Natural killer cell (primary cell): ENCODE data around the gene ARAP3. TPM values are rescaled to one million over a fixed set of nuclear protein-coding genes. Genes with fewer than 3 reads are reported as not detected.

Source experiments
- ATAC-seq, 3 donors: fragments of 150-1000 bp in 2 of 3; fragments of 200-7000 bp in 1 of 3; cut with Tn5 transposase; 1 replicate in 1 of 3; 2 replicates in 2 of 3; pipeline ENCODE4 v1.10.0; 2021; ENCODE audit warnings: mild to moderate bottlenecking in 2 of 3, moderate library complexity in 2 of 3
- DNase-seq, 2 donors: peaks; one replicate each; pipeline versions ENCODE4 v3.0.0 to v3.0.0-alpha.2; 2013 to 2021; ENCODE audit warnings: mixed read lengths in 1 of 2
- H3K27ac ChIP-seq: one replicate; pipeline ENCODE4 v1.5.1; 2013; ENCODE audit warnings: mild to moderate bottlenecking, low read length
- H3K27me3 ChIP-seq: one replicate; pipeline ENCODE4 v1.6.1; 2013; ENCODE audit warnings: low read length; ENCODE audit not compliant: control insufficient read depth, insufficient read depth
- H3K36me3 ChIP-seq: one replicate; pipeline ENCODE4 v1.6.1; 2013; ENCODE audit warnings: low read length; ENCODE audit not compliant: control insufficient read depth, insufficient read depth
- H3K4me1 ChIP-seq: one replicate; pipeline ENCODE4 v1.6.1; 2013; ENCODE audit warnings: low read length; ENCODE audit not compliant: control insufficient read depth, insufficient read depth
- H3K4me3 ChIP-seq: one replicate; pipeline ENCODE4 v1.5.1; 2013; ENCODE audit warnings: low read length
- H3K9me3 ChIP-seq: one replicate; pipeline ENCODE4 v1.6.1; 2013; ENCODE audit warnings: low read length; ENCODE audit not compliant: control insufficient read depth, insufficient read depth
- H3K27ac Mint-ChIP-seq, 2 donors: one replicate each; pipeline ENCODE4 v1.8.0; 2022; ENCODE audit warnings: mild to moderate bottlenecking in 2 of 2, mixed read lengths in 2 of 2, moderate library complexity in 1 of 2
- H3K27me3 Mint-ChIP-seq, 2 donors: one replicate each; pipeline ENCODE4 v1.8.0; 2022; ENCODE audit warnings: low read depth in 2 of 2, mixed read lengths in 2 of 2
- H3K36me3 Mint-ChIP-seq: one replicate; pipeline ENCODE4 v1.8.0; 2022; ENCODE audit warnings: mixed read lengths
- H3K4me1 Mint-ChIP-seq, 2 donors: one replicate each; pipeline ENCODE4 v1.8.0; 2022; ENCODE audit warnings: mixed read lengths in 2 of 2
- H3K4me3 Mint-ChIP-seq: one replicate; pipeline ENCODE4 v1.8.0; 2022; ENCODE audit warnings: mild to moderate bottlenecking, moderate library complexity, mixed read lengths
- H3K9me3 Mint-ChIP-seq, 2 donors: one replicate each; pipeline ENCODE4 v1.8.0; 2022; ENCODE audit warnings: mixed read lengths in 2 of 2
- WGBS: methylation state at CpG from one replicate; pipeline ENCODE4 v1.1.7; 2013; ENCODE audit warnings: missing lambda C conversion rate; ENCODE audit not compliant: insufficient coverage; 5-methylcytosine and 5-hydroxymethylcytosine counted together
- intact Hi-C: fragments of 100-400 bp; cut with micrococcal nuclease; formaldehyde crosslinking; loops from one replicate; pipeline ENCODE4 v1.14.2; 2022
- total RNA-seq, 4 donors: library from RNA; stranded (reverse); fragments of 120-200 nt in 1 of 4; gene quantifications; one replicate each; pipeline versions ENCODE4 v1.2.3 to v1.2.4, GENCODE V29; 2013 to 2022
- TF ChIP-seq, protein P1 (sequence below): fragments of 200-600 bp; IDR thresholded peaks from one replicate; pipeline ENCODE4 v1.8.0; 2022; ENCODE audit warnings: antibody characterized with exemption

The ARAP3 gene
- total RNA-seq, 3 donors from 2014 or later (not counting 1 experiment from before 2014, with no cell fraction given), result 13.9 to 25.2 (median 19.6) TPM

DNA sequence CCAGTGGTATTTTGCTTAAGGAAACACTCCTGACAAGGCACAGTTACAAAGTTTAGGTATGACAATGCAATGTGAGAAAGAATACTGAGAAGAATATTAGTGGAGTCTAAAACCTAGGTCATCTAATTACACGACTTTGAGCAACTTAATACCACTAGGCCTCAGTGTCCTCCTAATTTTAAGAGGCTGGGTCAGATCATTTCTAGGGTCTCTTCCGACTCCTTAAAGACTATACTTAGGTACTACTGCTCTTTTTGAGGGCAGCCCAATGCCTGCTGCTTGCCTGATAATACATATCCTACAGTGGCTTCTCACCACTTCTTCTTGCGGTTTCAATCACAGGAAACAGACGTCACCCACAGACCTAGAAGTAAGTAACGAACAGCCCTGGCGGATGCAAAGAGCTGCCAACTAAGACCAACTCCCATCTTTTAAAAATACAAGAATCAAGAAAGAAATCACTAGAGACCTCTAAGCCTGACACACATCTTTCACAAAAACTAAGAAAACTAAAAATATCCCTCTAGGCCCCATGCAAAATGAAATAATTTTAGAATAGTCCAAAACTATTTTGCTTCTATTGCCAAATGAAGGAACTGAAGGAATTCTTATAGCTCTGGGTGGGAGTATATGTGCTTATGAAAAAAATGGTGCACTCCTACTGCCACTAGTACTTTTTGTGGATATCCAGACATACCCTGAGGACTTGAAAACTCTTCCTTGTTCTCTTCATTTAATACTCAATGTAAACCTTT, 76.3 kb downstream of the ARAP3 start:
- no peaks in the 10 kb centered on the region for H3K27me3 Mint-ChIP-seq

DNA sequence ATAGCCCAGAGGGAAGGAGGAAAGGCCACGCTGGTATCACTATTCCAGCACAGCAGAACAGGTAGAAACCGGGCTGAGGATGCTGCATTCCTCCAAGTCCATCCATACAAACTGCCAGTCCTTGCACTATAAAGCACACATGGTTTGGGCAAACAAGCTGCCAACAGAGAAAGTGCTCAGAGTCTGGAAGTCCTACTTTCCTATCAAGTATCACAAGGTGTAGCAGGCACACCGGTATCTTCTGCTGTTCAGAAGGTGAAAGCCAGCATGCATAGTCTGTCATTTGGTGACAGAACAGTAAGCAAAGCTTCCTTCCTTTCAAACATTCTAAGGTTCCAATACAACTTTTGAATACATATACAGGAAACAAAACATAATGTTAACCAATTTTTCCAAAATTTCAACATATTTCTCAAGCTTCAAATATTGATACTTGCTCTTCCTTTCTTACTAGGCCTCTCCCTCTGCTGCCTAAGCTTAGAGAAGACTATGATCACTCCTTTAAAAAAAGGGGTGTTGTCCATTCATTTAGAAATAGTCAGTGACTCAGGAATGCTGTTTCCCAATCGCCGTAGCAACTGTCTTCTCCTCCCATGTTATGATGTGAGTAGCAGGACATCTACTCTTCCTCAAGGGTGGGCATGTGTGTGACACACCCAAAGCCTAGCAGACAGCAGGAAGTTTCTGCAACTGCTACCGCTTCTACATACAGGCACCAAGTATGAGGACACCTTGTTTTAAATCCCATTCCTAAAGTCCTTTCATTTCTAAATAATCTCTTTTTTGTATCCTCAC, 77.9 kb downstream of the ARAP3 start:
- Mint-ChIP-seq H3K27me3 (no peaks in the 10 kb centered on the region), H3K4me1 (peaks cover 85 to 88% of the 10 kb centered on the region in 2 donors), H3K36me3 (no peaks in the 10 kb centered on the region), H3K4me3 (peak overlapping the region; percentile 89), H3K9me3 (no peaks in the 10 kb centered on the region), H3K27ac (peak overlapping the region; percentile 95 to 96)
- no peak overlapping the region for H3K4me3 ChIP-seq
- H3K36me3 ChIP-seq, result no peaks in the 10 kb centered on the region
- peak overlapping the region; percentile 90 for H3K27ac ChIP-seq
- WGBS, result 38% methylated on average over 6 of the region's 6 CpGs
- ATAC-seq (peak in 2 of 3 donors; percentile 18 to 48), DNase-seq (peak in 1 of 2 donors; percentile 58)
- TF ChIP-seq, protein P1, sequence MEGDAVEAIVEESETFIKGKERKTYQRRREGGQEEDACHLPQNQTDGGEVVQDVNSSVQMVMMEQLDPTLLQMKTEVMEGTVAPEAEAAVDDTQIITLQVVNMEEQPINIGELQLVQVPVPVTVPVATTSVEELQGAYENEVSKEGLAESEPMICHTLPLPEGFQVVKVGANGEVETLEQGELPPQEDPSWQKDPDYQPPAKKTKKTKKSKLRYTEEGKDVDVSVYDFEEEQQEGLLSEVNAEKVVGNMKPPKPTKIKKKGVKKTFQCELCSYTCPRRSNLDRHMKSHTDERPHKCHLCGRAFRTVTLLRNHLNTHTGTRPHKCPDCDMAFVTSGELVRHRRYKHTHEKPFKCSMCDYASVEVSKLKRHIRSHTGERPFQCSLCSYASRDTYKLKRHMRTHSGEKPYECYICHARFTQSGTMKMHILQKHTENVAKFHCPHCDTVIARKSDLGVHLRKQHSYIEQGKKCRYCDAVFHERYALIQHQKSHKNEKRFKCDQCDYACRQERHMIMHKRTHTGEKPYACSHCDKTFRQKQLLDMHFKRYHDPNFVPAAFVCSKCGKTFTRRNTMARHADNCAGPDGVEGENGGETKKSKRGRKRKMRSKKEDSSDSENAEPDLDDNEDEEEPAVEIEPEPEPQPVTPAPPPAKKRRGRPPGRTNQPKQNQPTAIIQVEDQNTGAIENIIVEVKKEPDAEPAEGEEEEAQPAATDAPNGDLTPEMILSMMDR, result no peak
- intact Hi-C loops, result no loop called here
- no peaks in the 10 kb centered on the region for H3K9me3 ChIP-seq
- no peaks in the 10 kb centered on the region for H3K27me3 ChIP-seq
- peaks cover 55% of the 10 kb centered on the region for H3K4me1 ChIP-seq

More for the DNA sequence above, 76.3 kb downstream of the ARAP3 start:
- peak overlapping the region; percentile 95 to 96 for H3K27ac Mint-ChIP-seq
- H3K36me3 Mint-ChIP-seq, result no peaks in the 10 kb centered on the region
- DNase-seq (peak; percentile 56 to 94), ATAC-seq (peak; percentile 88 to 97 (median 96))
- H3K4me3 Mint-ChIP-seq, result peak overlapping the region; percentile 81
- Histone ChIP-seq H3K36me3 (peaks cover 4% of the 10 kb centered on the region), H3K27ac (peak overlapping the region; percentile 90), H3K4me1 (peaks cover 54% of the 10 kb centered on the region), H3K9me3 (no peaks in the 10 kb centered on the region), H3K27me3 (no peaks in the 10 kb centered on the region), H3K4me3 (peak overlapping the region; percentile 19)
- no peaks in the 10 kb centered on the region for H3K9me3 Mint-ChIP-seq
- H3K4me1 Mint-ChIP-seq, result peaks cover 82 to 84% of the 10 kb centered on the region in 2 donors
- intact Hi-C loops, result loop anchor here (1.0 kb wide), 2 partner anchors 13 to 14 kb away; no protein-coding TSS in a partner anchor
- 2% methylated on average over 6 of the region's 6 CpGs for WGBS
- TF ChIP-seq, protein P1, result no peak

Other genes with a start within 250 kb of the ARAP3 start
- 1 to 10 TPM in 1 of 3 donors, under 1 TPM in 2; 0.68 to 1.5 (median 0.75) TPM for gene PCDHGC3, start 206.3 kb downstream of the ARAP3 start, total RNA-seq
- under 1 TPM; 0.31 to 0.84 (median 0.45) TPM for gene PCDHGC4, start 197.2 kb downstream of the ARAP3 start, total RNA-seq
- under 1 TPM; 0.31 to 0.97 (median 0.50) TPM for gene PCDHGC5, start 193.1 kb downstream of the ARAP3 start, total RNA-seq
- 100 to 1,000 TPM; 410 to 456 (median 419) TPM for gene DIAPH1, start 63.2 kb downstream of the ARAP3 start, total RNA-seq
- gene HDAC3, start 45.4 kb downstream of the ARAP3 start, total RNA-seq, result 10 to 100 TPM; 66.0 to 85.7 (median 74.7) TPM
- 1 to 10 TPM; 5.7 to 6.6 (median 6.1) TPM for gene RELL2, start 45.2 kb downstream of the ARAP3 start, total RNA-seq
- gene FCHSD1, start 30.8 kb downstream of the ARAP3 start, total RNA-seq, result 100 to 1,000 TPM; 134 to 155 (median 147) TPM
- gene PCDH1, start 196.2 kb upstream of the ARAP3 start, total RNA-seq, result 10 to 100 TPM; 19.2 to 39.2 (median 32.1) TPM
- 100 to 1,000 TPM; 106 to 125 (median 115) TPM for gene DELE1, start 241.6 kb upstream of the ARAP3 start, total RNA-seq